IPS-NIHi7 (cell line): ENCODE measurements around the gene KTN1.

Experiments used
- DNase-seq: peaks from one replicate; pipeline ENCODE4 v3.0.0; 2012; ENCODE audit warnings: mixed read lengths; ENCODE audit errors: extremely low spot score

Gene KTN1

DNA sequence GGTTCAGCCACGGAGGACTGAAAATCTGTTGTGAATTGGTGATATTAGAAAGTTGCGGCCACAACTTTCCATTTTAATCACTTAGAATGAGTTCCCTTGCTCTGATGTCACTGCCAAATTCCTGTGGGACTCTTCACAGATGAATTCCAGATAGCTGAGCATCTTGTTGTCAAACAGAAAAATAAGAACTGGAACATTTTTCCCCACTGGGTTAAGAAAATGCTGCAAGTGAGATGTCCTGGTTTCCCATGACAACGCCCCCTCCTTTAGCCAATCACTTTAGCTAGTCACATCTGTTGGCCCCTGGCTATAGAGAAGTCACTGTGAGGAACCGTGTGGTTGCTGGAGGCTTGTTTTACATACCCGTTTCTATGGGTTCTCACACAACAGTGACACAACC lies 135.9 kb downstream of the KTN1 start:
- no peak for DNase-seq

DNA sequence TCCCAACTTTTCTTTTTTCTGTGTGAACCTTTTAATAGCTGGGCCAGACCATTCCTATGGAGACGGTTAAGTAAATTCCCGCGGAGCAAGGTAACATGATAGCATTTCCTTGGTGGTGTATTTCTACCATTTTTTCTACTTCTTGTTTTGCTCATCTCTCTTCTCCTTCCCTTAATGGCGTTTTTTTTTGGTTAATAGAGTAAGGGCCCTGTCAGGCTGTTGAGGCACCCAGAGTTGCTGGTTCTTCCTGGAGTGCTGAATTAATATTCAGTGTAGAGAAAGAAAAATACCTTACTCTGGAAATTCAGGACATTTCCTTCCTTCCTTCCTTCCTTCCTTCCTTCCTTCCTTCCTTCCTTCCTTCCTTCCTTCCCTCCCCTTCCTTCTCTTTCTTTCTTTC lies 137.6 kb downstream of the KTN1 start:
- no peak for DNase-seq

DNA sequence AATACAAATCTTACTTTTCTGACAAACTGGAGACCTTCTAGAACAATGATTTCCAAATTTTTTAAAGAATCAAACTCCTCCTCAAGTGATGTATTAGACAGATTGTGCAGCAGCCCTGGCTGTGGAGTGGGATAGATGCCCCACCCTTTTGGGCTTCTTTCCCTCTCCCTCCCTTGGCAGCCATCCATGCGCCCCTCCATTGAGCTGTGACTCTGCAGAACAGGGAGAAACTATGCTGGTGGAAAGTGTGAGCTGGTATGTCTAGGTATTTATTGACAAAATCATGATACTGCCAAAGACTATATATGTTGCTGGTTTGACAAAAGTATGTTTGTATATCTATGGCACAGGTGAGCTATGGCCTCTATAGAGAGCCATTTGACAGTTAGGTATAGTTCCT lies 138.5 kb downstream of the KTN1 start:
- DNase-seq = no peak

DNA sequence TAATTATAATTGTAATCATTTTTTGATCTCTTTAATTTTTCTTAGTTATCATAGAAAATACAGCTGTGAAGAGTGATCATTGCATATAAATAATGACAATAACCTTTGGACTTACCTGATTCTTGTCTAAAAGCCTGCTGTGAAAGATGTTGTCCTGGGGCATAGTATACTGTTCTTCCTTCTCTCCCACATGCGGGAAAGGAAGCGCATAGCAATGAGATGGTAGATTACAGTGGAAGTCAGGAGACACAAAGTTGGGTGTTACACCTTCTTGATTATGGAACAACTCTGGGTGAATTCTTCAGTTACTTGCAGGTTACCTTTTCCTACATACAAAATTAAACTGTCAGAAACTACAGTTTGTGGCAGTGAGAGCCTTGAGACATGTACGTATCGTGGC lies 140.8 kb downstream of the KTN1 start:
- DNase-seq = no peak

DNA sequence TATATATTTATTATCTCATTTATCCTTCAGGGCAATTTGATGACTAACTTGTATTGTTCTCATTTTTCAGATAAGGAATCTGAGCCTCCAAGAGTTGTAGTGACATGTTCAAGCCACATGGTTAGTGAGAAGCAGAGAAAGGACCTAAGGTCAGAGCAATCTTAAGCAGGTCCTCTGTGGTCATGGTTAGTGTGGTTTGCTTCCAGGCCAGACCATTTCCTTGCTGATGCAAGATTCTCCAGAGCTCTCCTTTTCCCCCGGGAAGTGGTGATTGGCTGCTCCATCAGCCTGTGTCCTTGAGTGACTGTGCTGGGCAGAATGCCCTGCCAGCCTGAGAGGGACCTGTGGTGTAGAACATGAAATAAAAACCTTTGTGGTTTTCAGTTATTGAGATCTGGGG lies 141.3 kb downstream of the KTN1 start:
- DNase-seq = no peak

DNA sequence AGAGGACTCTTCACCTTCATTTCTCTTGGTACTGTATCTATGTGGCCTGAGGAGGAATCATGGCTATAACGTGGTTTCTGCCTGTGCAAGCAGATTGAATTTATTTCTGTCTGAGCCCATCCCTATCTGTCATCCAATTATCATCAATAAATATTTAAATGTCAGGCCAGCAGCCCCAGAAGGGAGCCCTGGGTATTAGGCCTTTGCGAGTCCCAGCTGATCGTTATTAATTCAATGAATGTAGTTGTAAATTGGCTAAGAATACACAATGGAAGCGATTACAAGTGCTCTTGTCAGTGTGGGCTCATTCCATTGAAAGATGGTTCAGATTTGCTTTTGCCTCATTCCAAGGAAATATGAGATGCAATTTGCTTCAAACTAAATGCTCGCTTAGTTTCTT lies 142.0 kb downstream of the KTN1 start:
- no peak for DNase-seq

DNA sequence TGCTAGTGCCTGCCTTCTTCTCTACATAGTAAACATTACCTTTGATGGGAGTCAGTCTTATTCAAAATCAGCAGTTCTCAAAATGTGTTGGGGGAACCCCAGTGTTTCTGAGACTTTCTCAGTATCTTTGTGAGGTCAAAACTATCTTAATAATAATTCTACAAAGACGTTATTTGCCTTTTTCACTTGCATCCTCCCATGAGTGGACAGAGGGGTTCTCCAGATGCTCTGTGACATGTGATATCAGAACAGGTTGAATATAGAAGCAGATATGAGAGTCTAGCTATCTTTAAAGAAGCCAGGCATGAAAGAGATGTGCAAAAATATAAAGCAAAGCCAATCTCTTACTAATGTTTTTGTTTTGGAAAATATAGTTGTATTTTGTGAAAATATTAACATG lies 144.7 kb downstream of the KTN1 start:
- no peak for DNase-seq

DNA sequence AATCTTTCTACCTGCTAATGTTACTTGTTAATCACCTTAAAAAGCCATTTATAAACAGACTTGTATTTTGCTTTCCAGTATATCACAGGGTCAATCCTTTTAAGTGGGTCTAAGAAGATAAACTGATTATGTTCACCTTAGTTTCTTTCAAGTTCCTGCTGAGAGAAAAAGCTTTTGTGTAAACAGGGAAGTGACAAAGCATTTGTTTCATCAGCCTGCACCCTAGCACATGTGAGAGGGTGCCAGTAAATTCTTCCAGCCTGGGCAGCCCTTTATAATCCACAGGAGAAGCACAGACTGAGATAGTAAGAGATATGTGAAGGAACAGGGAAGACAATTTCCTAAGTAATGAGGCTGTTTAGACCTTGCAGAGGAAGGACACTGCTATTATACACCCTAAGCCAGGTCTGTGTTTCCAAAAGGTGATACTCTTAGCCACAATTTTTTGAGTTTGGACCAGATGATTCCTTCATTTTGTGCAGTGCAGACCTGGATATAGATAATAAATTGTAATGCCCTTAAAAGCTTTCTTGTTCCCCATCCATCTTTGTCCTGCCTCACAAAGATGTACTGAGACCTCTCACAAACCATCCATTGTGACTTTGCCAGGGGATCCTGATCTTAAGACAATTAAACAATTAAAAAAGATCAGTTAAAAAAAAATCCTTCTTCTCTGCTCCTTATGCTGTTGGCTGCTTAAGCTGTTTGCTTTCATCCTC lies 150.7 kb downstream of the KTN1 start:
- no peak for DNase-seq

DNA sequence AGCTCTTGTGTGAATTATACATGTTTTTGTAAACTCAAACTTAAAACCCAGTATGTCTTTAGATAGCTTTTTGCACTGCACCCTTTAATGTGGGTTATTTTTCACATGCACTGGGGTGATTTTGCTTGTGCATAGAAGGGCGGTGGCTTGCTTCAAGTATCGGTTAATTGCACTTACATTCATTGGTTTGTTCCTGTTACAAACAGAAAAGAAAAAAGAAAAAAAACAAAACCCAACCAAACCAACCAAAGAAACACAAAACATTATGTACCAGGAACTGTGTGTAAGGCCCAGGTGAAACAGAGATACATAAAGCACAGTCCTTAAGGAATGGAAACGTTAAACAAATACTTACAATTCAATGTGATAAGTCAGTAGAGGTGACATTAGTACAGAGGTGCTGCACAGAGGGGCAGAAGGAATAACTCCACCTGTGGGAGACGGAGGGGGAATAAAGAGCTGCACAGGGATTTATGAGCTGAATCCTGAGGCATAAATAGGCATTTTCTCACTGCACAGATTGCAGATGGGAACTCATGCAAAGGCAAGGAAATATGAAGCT lies 151.4 kb downstream of the KTN1 start:
- DNase-seq = no peak

DNA sequence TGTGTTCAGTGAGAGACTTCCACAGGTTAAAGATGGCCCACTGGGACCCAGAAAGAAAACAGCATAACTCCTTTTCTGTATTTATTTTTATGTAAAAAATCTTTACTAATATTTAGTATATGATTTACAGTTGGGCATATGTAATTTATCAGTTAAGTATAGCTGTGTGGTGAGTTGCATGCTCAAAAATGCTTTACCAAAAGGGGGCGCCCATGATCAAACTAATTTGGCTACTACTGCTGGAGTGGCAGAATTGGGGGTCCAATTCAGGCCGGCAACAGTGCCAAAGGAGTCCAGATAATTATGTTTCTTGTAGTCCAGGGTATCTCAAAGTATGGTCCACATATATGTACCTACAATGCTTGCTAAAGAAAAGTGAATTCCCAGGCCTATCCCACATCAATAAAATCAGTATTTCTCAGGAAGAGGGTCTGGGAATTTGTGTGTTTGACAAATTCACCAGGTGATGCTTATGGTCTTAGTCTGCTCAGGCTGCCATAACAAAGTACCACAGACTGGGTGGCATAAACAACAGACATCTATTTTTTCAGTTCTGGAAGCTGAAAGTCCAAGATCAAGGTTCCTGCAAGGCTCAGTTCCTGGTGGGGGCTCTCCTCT lies 152.0 kb downstream of the KTN1 start:
- peak; percentile 38 for DNase-seq

DNA sequence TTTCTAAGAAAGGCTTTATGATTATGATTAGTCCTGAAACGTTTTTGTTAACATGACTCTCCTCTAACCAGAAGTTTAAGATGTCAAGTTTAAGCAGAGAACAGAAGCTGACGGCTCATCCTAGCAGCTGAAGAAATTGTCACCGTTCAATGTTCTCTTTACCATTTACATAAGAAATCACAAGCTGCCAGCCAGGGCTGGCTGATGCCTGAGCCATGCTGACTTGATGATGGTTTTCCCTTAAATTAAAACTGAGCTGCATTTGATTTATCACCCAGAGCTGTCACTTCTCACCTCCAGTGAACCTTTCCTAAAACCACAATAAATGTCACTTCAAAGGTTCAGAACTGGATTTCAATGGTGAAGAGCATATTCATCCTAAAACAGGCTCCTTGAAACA lies 153.6 kb downstream of the KTN1 start:
- DNase-seq = no peak
